SKM-1 (cell line): Measurements from ENCODE around the gene GORASP2.

ENCODE experiments used
- DNase-seq: peaks from one replicate; lab custom pipeline; 2025; ENCODE audit not compliant: unreplicated experiment; lab: John Stamatoyannopoulos, UW

The GORASP2 gene

GRCh38 chr2:170965446-170966225 is 36.6 kb downstream of the GORASP2 start:
- DNase-seq: no peak

- no peak for DNase-seq
These were observed 37.8 kb downstream of the GORASP2 start for GRCh38 chr2:170966648-170967396.

- no peak for DNase-seq
These were observed 38.5 kb downstream of the GORASP2 start for GRCh38 chr2:170967553-170967952.

GRCh38 chr2:170968205-170969003 is 39.4 kb downstream of the GORASP2 start:
- DNase-seq: no peak

GRCh38 chr2:170969030-170969429 is 40.0 kb downstream of the GORASP2 start:
- no peak for DNase-seq

- DNase-seq: no peak
These were observed 40.9 kb downstream of the GORASP2 start for GRCh38 chr2:170969872-170970496.

- DNase-seq: no peak
These were observed 42.0 kb downstream of the GORASP2 start for GRCh38 chr2:170971071-170971470.

GRCh38 chr2:170972296-170973224 is 43.5 kb downstream of the GORASP2 start:
- no peak for DNase-seq

- DNase-seq: no peak
These were observed 44.1 kb downstream of the GORASP2 start for GRCh38 chr2:170973225-170973491.

- peak; percentile 58 for DNase-seq
These were observed 44.6 kb downstream of the GORASP2 start for GRCh38 chr2:170973492-170974303.

- no peak for DNase-seq
These were observed 45.4 kb downstream of the GORASP2 start for GRCh38 chr2:170974304-170974993.

GRCh38 chr2:170975127-170975942 is 46.3 kb downstream of the GORASP2 start:
- DNase-seq: no peak

GRCh38 chr2:170975943-170976270 is 46.9 kb downstream of the GORASP2 start:
- no peak for DNase-seq

- DNase-seq: no peak
These were observed 55.0 kb downstream of the GORASP2 start for GRCh38 chr2:170984079-170984478.

GRCh38 chr2:170985407-170985806 is 56.4 kb downstream of the GORASP2 start:
- no peak for DNase-seq

- DNase-seq: no peak
These were observed 57.7 kb downstream of the GORASP2 start for GRCh38 chr2:170986566-170987258.

- no peak for DNase-seq
These were observed 62.5 kb downstream of the GORASP2 start for GRCh38 chr2:170991398-170992182.
